ENCODE measurements around the gene KRT9.

- TF ChIP-seq CTCF (IDR thresholded peaks at IDR 0.05) (no peak), POLR2A (IDR thresholded peaks at IDR 0.05) (no peak), POLR2AphosphoS5 (IDR thresholded peaks at IDR 0.05) (no peak)
Measured at GRCh38 chr17:41539979-41540701, 31.7 kb downstream of the KRT9 start.
